ENCODE data around the gene SNX30.

DNA sequence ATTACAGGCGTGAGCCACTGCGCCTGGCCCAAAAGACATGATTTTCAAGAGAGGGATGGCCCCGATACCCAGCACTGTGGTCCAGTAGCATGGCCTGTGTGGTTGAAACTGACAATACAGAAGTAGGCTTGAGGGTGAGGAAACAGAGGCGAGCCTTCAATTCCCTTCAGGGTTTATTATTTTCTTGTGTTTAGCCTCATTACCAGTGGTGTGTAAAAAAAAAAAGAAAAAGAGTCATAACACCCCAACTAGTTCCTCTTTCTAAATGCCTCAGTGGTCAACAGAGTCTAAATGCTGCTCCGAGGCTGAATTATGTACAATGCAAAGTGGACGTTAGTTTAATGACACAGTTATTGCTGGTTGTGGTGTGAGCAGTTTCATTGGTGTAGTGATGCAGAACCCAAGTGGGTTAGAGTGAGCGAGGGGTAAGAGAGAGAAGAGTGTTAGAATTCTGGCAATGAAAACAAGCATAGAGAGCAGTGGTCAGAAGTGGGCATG is 58.8 kb downstream of the SNX30 start:
- TF ChIP-seq, protein P1, sequence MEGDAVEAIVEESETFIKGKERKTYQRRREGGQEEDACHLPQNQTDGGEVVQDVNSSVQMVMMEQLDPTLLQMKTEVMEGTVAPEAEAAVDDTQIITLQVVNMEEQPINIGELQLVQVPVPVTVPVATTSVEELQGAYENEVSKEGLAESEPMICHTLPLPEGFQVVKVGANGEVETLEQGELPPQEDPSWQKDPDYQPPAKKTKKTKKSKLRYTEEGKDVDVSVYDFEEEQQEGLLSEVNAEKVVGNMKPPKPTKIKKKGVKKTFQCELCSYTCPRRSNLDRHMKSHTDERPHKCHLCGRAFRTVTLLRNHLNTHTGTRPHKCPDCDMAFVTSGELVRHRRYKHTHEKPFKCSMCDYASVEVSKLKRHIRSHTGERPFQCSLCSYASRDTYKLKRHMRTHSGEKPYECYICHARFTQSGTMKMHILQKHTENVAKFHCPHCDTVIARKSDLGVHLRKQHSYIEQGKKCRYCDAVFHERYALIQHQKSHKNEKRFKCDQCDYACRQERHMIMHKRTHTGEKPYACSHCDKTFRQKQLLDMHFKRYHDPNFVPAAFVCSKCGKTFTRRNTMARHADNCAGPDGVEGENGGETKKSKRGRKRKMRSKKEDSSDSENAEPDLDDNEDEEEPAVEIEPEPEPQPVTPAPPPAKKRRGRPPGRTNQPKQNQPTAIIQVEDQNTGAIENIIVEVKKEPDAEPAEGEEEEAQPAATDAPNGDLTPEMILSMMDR (IDR thresholded peaks at IDR 0.05) = no peak
- no peak for TF ChIP-seq POLR2A (IDR thresholded peaks at IDR 0.05)

All from esophagus squamous epithelium (tissue), 4 donors.